ENCODE data around the gene CHST3. TPM values are rescaled to one million over a fixed set of nuclear protein-coding genes. Genes with fewer than 3 reads are reported as not detected.
"Not testable (repeated sequence)": the region's sequence is repeated elsewhere in the genome, so short reads cannot be mapped to it uniquely, and the experiment has no call there.

Gene CHST3
- total RNA-seq: under 1 TPM in 1 of 2 donors, not detected in 1; 0.19 TPM

- ATAC-seq (replicated peaks): peak; percentile 59
- Mint-ChIP-seq H3K4me1 (no peaks in the 10 kb centered on the region), H3K9me3 (no peaks in the 10 kb centered on the region), H3K4me3 (peak within 1 kb of the TSS; percentile 70), H3K36me3 (ENCODE audit: low read depth) (no peaks in the 10 kb centered on the region), H3K27me3 (peaks cover 39% of the 10 kb centered on the region), H3K27ac (no peak within 1 kb of the TSS)
Measured at GRCh38 chr10:71964098-71964742, at the start of gene CHST3. Gene CHST3, plus strand, starts transcription at chr10:71964395. Its CDS starts 41,448 bp downstream, at chr10:72005843.

- H3K9me3 Mint-ChIP-seq: no peaks in the 10 kb centered on the region
- no peak overlapping the region for H3K27ac Mint-ChIP-seq
- H3K4me3 Mint-ChIP-seq: no peak overlapping the region
- H3K36me3 Mint-ChIP-seq (ENCODE audit: low read depth): no peaks in the 10 kb centered on the region
- no peak for ATAC-seq (replicated peaks)
- H3K27me3 Mint-ChIP-seq: no peaks in the 10 kb centered on the region
- no peaks in the 10 kb centered on the region for H3K4me1 Mint-ChIP-seq
Measured at GRCh38 chr10:71916827-71917226, 47.4 kb upstream of the CHST3 start.

- H3K9me3 Mint-ChIP-seq: no peaks in the 10 kb centered on the region
- no peak for ATAC-seq (replicated peaks)
- H3K4me1 Mint-ChIP-seq: no peaks in the 10 kb centered on the region
- H3K4me3 Mint-ChIP-seq: no peak overlapping the region
- no peak overlapping the region for H3K27ac Mint-ChIP-seq
- H3K27me3 Mint-ChIP-seq: no peaks in the 10 kb centered on the region
- H3K36me3 Mint-ChIP-seq (ENCODE audit: low read depth): no peaks in the 10 kb centered on the region
Measured at GRCh38 chr10:71918992-71919391, 45.2 kb upstream of the CHST3 start.

GRCh38 chr10:71919956-71920539, 44.1 kb upstream of the CHST3 start:
- ATAC-seq (replicated peaks); H3K4me3 Mint-ChIP-seq; H3K27me3 Mint-ChIP-seq; H3K36me3 Mint-ChIP-seq (ENCODE audit: low read depth); H3K27ac Mint-ChIP-seq; H3K9me3 Mint-ChIP-seq; H3K4me1 Mint-ChIP-seq: not testable (repeated sequence)

- Mint-ChIP-seq H3K36me3 (ENCODE audit: low read depth) (no peaks in the 10 kb centered on the region), H3K9me3 (no peaks in the 10 kb centered on the region), H3K4me3 (no peak overlapping the region), H3K27ac (no peak overlapping the region), H3K27me3 (no peaks in the 10 kb centered on the region), H3K4me1 (no peaks in the 10 kb centered on the region)
- no peak for ATAC-seq (replicated peaks)
Measured at GRCh38 chr10:71920540-71921323, 43.5 kb upstream of the CHST3 start.

- H3K36me3 Mint-ChIP-seq (ENCODE audit: low read depth): no peaks in the 10 kb centered on the region
- H3K27me3 Mint-ChIP-seq: no peaks in the 10 kb centered on the region
- no peak overlapping the region for H3K4me3 Mint-ChIP-seq
- H3K27ac Mint-ChIP-seq: no peak overlapping the region
- H3K4me1 Mint-ChIP-seq: no peaks in the 10 kb centered on the region
- H3K9me3 Mint-ChIP-seq: no peaks in the 10 kb centered on the region
- no peak for ATAC-seq (replicated peaks)
Measured at GRCh38 chr10:71921324-71922027, 42.7 kb upstream of the CHST3 start.

GRCh38 chr10:71923138-71923692, 41.0 kb upstream of the CHST3 start:
- Mint-ChIP-seq H3K27me3 (no peaks in the 10 kb centered on the region), H3K36me3 (ENCODE audit: low read depth) (no peaks in the 10 kb centered on the region), H3K27ac (no peak overlapping the region), H3K4me3 (no peak overlapping the region), H3K9me3 (no peaks in the 10 kb centered on the region), H3K4me1 (no peaks in the 10 kb centered on the region)
- ATAC-seq (replicated peaks): no peak

GRCh38 chr10:71924771-71925170, 39.4 kb upstream of the CHST3 start:
- Mint-ChIP-seq H3K27ac (no peak overlapping the region), H3K9me3 (no peaks in the 10 kb centered on the region), H3K4me1 (no peaks in the 10 kb centered on the region), H3K36me3 (ENCODE audit: low read depth) (no peaks in the 10 kb centered on the region), H3K4me3 (no peak overlapping the region), H3K27me3 (no peaks in the 10 kb centered on the region)
- ATAC-seq (replicated peaks): no peak

- no peaks in the 10 kb centered on the region for H3K9me3 Mint-ChIP-seq
- H3K4me1 Mint-ChIP-seq: peaks cover 3% of the 10 kb centered on the region
- H3K4me3 Mint-ChIP-seq: no peak overlapping the region
- H3K36me3 Mint-ChIP-seq (ENCODE audit: low read depth): no peaks in the 10 kb centered on the region
- no peaks in the 10 kb centered on the region for H3K27me3 Mint-ChIP-seq
- no peak for ATAC-seq (replicated peaks)
- H3K27ac Mint-ChIP-seq: no peak overlapping the region
Measured at GRCh38 chr10:71927159-71927558, 37.0 kb upstream of the CHST3 start.

- no peaks in the 10 kb centered on the region for H3K27me3 Mint-ChIP-seq
- peaks cover 4% of the 10 kb centered on the region for H3K4me1 Mint-ChIP-seq
- H3K9me3 Mint-ChIP-seq: no peaks in the 10 kb centered on the region
- no peak overlapping the region for H3K27ac Mint-ChIP-seq
- ATAC-seq (replicated peaks): no peak
- H3K4me3 Mint-ChIP-seq: no peak overlapping the region
- no peaks in the 10 kb centered on the region for H3K36me3 Mint-ChIP-seq (ENCODE audit: low read depth)
Measured at GRCh38 chr10:71927776-71928592, 36.2 kb upstream of the CHST3 start.

- Mint-ChIP-seq H3K27me3 (no peaks in the 10 kb centered on the region), H3K27ac (no peak overlapping the region), H3K36me3 (ENCODE audit: low read depth) (no peaks in the 10 kb centered on the region), H3K4me3 (no peak overlapping the region), H3K9me3 (no peaks in the 10 kb centered on the region), H3K4me1 (peaks cover 19% of the 10 kb centered on the region)
- no peak for ATAC-seq (replicated peaks)
Measured at GRCh38 chr10:71931295-71931694, 32.9 kb upstream of the CHST3 start.

GRCh38 chr10:71933651-71934050, 30.5 kb upstream of the CHST3 start:
- peak overlapping the region; percentile 49 for H3K4me3 Mint-ChIP-seq
- H3K4me1 Mint-ChIP-seq: peaks cover 24% of the 10 kb centered on the region
- no peaks in the 10 kb centered on the region for H3K27me3 Mint-ChIP-seq
- H3K9me3 Mint-ChIP-seq: peaks cover 5% of the 10 kb centered on the region
- peak; percentile 98 for ATAC-seq (replicated peaks)
- H3K36me3 Mint-ChIP-seq (ENCODE audit: low read depth): no peaks in the 10 kb centered on the region
- H3K27ac Mint-ChIP-seq: peak overlapping the region; percentile 69

GRCh38 chr10:71938211-71938610, 26.0 kb upstream of the CHST3 start:
- H3K27me3 Mint-ChIP-seq: peaks cover 6% of the 10 kb centered on the region
- H3K4me1 Mint-ChIP-seq: peaks cover 34% of the 10 kb centered on the region
- no peaks in the 10 kb centered on the region for H3K36me3 Mint-ChIP-seq (ENCODE audit: low read depth)
- ATAC-seq (replicated peaks): no peak
- no peak overlapping the region for H3K27ac Mint-ChIP-seq
- H3K9me3 Mint-ChIP-seq: peaks cover 13% of the 10 kb centered on the region
- H3K4me3 Mint-ChIP-seq: no peak overlapping the region

- peaks cover 13% of the 10 kb centered on the region for H3K9me3 Mint-ChIP-seq
- peak overlapping the region; percentile 61 for H3K4me3 Mint-ChIP-seq
- peaks cover 25% of the 10 kb centered on the region for H3K4me1 Mint-ChIP-seq
- no peak overlapping the region for H3K27ac Mint-ChIP-seq
- ATAC-seq (replicated peaks): peak; percentile 23
- H3K36me3 Mint-ChIP-seq (ENCODE audit: low read depth): no peaks in the 10 kb centered on the region
- H3K27me3 Mint-ChIP-seq: peaks cover 6% of the 10 kb centered on the region
Measured at GRCh38 chr10:71939304-71939703, 24.9 kb upstream of the CHST3 start.

Data from activated T-helper 17 cell treated with anti-CD3 and anti-CD28 coated beads, Interleukin-2, amount 50 U/mL, for 72 hours (primary cell).